ENCODE data around the gene GCA. TPM values are rescaled to one million over a fixed set of nuclear protein-coding genes. Genes with fewer than 3 reads are reported as not detected.

GCA gene
- total RNA-seq, 4 donors from 2014 or later: 8.2 to 29.0 (median 19.2) TPM

- TF ChIP-seq POLR2A (IDR thresholded peaks at IDR 0.05): no peak
- no peak for TF ChIP-seq EP300 (IDR thresholded peaks at IDR 0.05)
- no peak for TF ChIP-seq POLR2AphosphoS5 (IDR thresholded peaks at IDR 0.05)
- no peak for TF ChIP-seq CTCF (IDR thresholded peaks at IDR 0.05)
- no peak overlapping the region for H3K27ac ChIP-seq
- 10% methylated on average over 1 of the region's 1 CpG for WGBS
- no peaks in the 10 kb centered on the region for H3K4me1 ChIP-seq
- no peak overlapping the region for H3K4me3 ChIP-seq
- H3K27me3 ChIP-seq: no peaks in the 10 kb centered on the region
- H3K36me3 ChIP-seq: no peaks in the 10 kb centered on the region
- H3K9me3 ChIP-seq: no peaks in the 10 kb centered on the region
- DNase-seq (ENCODE audit: low spot score in 2 of 2): no peak
Observed at GRCh38 chr2:162382278-162382677, 38.3 kb downstream of the GCA start.

GRCh38 chr2:162385536-162385935 is 41.6 kb downstream of the GCA start:
- DNase-seq (ENCODE audit: low spot score in 2 of 2): no peak
- Histone ChIP-seq H3K27me3 (no peaks in the 10 kb centered on the region), H3K4me3 (no peak overlapping the region), H3K4me1 (no peaks in the 10 kb centered on the region), H3K36me3 (no peaks in the 10 kb centered on the region), H3K9me3 (no peaks in the 10 kb centered on the region), H3K27ac (no peak overlapping the region)
- 68% methylated on average over 3 of the region's 3 CpGs for WGBS
- TF ChIP-seq POLR2AphosphoS5 (IDR thresholded peaks at IDR 0.05): no peak
- no peak for TF ChIP-seq EP300 (IDR thresholded peaks at IDR 0.05)

GRCh38 chr2:162390801-162391200 is 46.9 kb downstream of the GCA start:
- 94% methylated on average over 4 of the region's 4 CpGs for WGBS
- DNase-seq (ENCODE audit: low spot score in 2 of 2): no peak
- H3K27ac ChIP-seq: no peak overlapping the region
- no peaks in the 10 kb centered on the region for H3K36me3 ChIP-seq
- H3K4me1 ChIP-seq: no peaks in the 10 kb centered on the region
- TF ChIP-seq CTCF (IDR thresholded peaks at IDR 0.05) (no peak), EP300 (IDR thresholded peaks at IDR 0.05) (no peak), POLR2AphosphoS5 (IDR thresholded peaks at IDR 0.05) (no peak), POLR2A (IDR thresholded peaks at IDR 0.05) (no peak)
- no peak overlapping the region for H3K4me3 ChIP-seq
- no peaks in the 10 kb centered on the region for H3K9me3 ChIP-seq
- no peaks in the 10 kb centered on the region for H3K27me3 ChIP-seq

- DNase-seq (ENCODE audit: low spot score in 2 of 2): no peak
- Histone ChIP-seq H3K4me1 (no peaks in the 10 kb centered on the region), H3K4me3 (no peak overlapping the region), H3K27me3 (no peaks in the 10 kb centered on the region), H3K36me3 (no peaks in the 10 kb centered on the region), H3K27ac (no peak overlapping the region), H3K9me3 (no peaks in the 10 kb centered on the region)
- TF ChIP-seq POLR2AphosphoS5 (IDR thresholded peaks at IDR 0.05): no peak
- no peak for TF ChIP-seq CTCF (IDR thresholded peaks at IDR 0.05)
- TF ChIP-seq EP300 (IDR thresholded peaks at IDR 0.05): no peak
- no peak for TF ChIP-seq POLR2A (IDR thresholded peaks at IDR 0.05)
- WGBS: 82% methylated on average over 3 of the region's 3 CpGs
Observed at GRCh38 chr2:162400336-162400735, 56.4 kb downstream of the GCA start.

GRCh38 chr2:162401871-162402270 is 57.9 kb downstream of the GCA start:
- WGBS: 67% methylated on average over 2 of the region's 2 CpGs
- DNase-seq (ENCODE audit: low spot score in 2 of 2): no peak
- no peaks in the 10 kb centered on the region for H3K36me3 ChIP-seq
- no peak overlapping the region for H3K27ac ChIP-seq
- H3K9me3 ChIP-seq: no peaks in the 10 kb centered on the region
- TF ChIP-seq POLR2A (IDR thresholded peaks at IDR 0.05) (no peak), EP300 (IDR thresholded peaks at IDR 0.05) (no peak), CTCF (IDR thresholded peaks at IDR 0.05) (no peak), POLR2AphosphoS5 (IDR thresholded peaks at IDR 0.05) (no peak)
- H3K27me3 ChIP-seq: no peaks in the 10 kb centered on the region
- no peak overlapping the region for H3K4me3 ChIP-seq
- H3K4me1 ChIP-seq: no peaks in the 10 kb centered on the region

- 26% methylated on average over 1 of the region's 1 CpG for WGBS
Observed at GRCh38 chr2:162403884-162404283, 60.0 kb downstream of the GCA start.

More at GRCh38 chr2:162403884-162404283, 60.0 kb downstream of the GCA start:
- TF ChIP-seq EP300 (IDR thresholded peaks at IDR 0.05) (no peak), POLR2AphosphoS5 (IDR thresholded peaks at IDR 0.05) (no peak), POLR2A (IDR thresholded peaks at IDR 0.05) (no peak), CTCF (IDR thresholded peaks at IDR 0.05) (no peak)
- Histone ChIP-seq H3K27ac (no peak overlapping the region), H3K9me3 (no peaks in the 10 kb centered on the region), H3K4me3 (no peak overlapping the region), H3K27me3 (no peaks in the 10 kb centered on the region), H3K4me1 (no peaks in the 10 kb centered on the region), H3K36me3 (no peaks in the 10 kb centered on the region)
- DNase-seq (ENCODE audit: low spot score in 2 of 2): no peak
